Measurements from ENCODE around the gene RAB29.

The RAB29 gene

DNA sequence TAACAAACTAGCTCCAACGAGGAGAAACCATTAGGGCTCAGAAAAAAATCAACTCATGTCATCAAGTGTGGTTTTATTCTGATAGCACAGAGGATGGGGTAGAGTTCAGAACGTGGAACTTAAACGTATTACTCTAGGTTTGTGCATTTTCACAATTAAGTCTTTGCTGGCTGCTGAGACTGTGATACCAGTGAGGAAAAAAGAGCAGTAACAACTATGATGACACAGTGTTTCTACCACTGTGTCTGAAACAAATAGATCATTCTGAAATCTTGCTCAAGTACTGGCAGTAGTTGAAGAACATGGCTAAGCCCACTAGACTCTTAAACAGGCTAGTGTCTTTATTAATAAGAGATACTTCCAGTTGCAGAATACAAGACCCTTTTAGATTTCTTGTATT is 56.3 kb downstream of the RAB29 start:
- DNase-seq: no peak

Measured in NCI-H1436 (cell line).